ENCODE data around the gene TRIM41. TPM values are rescaled to one million over a fixed set of nuclear protein-coding genes. Genes with fewer than 3 reads are reported as not detected.

The TRIM41 gene
- total and polyA plus RNA-seq, 2 of the 13 experiments (the other 11 are each of a cell fraction or from before 2014, with no cell fraction given), result 10.2 to 16.7 TPM

- TF ChIP-seq RBAK (CRISPR knock-in tag; IDR thresholded peaks at IDR 0.05), result 0 out of 2 replicates have a peak, but pooled peaks have one; percentile 26
- TF ChIP-seq CERS6 (CRISPR knock-in tag; IDR thresholded peaks at IDR 0.05), result no peak
- no peak for TF ChIP-seq HNF4G (IDR thresholded peaks at IDR 0.05; ENCODE audit: borderline replicate concordance, low read depth, low read length)
- TF ChIP-seq HNF4G (CRISPR knock-in tag; IDR thresholded peaks at IDR 0.05; ENCODE audit: borderline replicate concordance, low read depth), result no peak
- no peak for TF ChIP-seq RFXANK (CRISPR knock-in tag; IDR thresholded peaks at IDR 0.05)
- TF ChIP-seq HMGXB4 (CRISPR knock-in tag; IDR thresholded peaks at IDR 0.05; ENCODE audit: borderline replicate concordance in 1 of 2, low read depth in 1 of 2), result peak; percentile 85 to 89
- TF ChIP-seq ARID5B (CRISPR knock-in tag; IDR thresholded peaks at IDR 0.05), result peak; percentile 66
- TF ChIP-seq ZNF530 (CRISPR knock-in tag; IDR thresholded peaks at IDR 0.05; ENCODE audit: low read depth), result no peak
- no peak for TF ChIP-seq NFIB (CRISPR knock-in tag; IDR thresholded peaks at IDR 0.05; ENCODE audit: borderline replicate concordance)
- peak; percentile 96 for TF ChIP-seq POLR2AphosphoS5 (IDR thresholded peaks at IDR 0.05; ENCODE audit: low read depth, low read length)
- 0 out of 2 replicates have a peak, but pooled peaks have one; percentile 30 for TF ChIP-seq KLF13 (CRISPR knock-in tag; IDR thresholded peaks at IDR 0.05)
- TF ChIP-seq ZNF337 (CRISPR knock-in tag; IDR thresholded peaks at IDR 0.05; ENCODE audit: borderline replicate concordance, low read depth), result no peak
- peak; percentile 58; the same call in 1 of the 2 replicates for TF ChIP-seq ZNF616 (CRISPR knock-in tag; IDR thresholded peaks at IDR 0.05; ENCODE audit: low read depth)
- TF ChIP-seq HDAC6 (IDR thresholded peaks at IDR 0.05; ENCODE audit: low read depth, low read length), result no peak
- no peak; the same call in 1 of the 2 replicates for TF ChIP-seq ZNF296 (CRISPR knock-in tag; conservative IDR thresholded peaks at IDR 0.05)
- TF ChIP-seq EP300 (IDR thresholded peaks at IDR 0.05; ENCODE audit: low read depth in 2 of 2, low read length in 2 of 2), result no peak
- TF ChIP-seq EP300 (CRISPR knock-in tag; IDR thresholded peaks at IDR 0.05; ENCODE audit: borderline replicate concordance), result peak; percentile 70; the same call in 1 of the 2 replicates
- peak; percentile 68; the same call in 1 of the 2 replicates for TF ChIP-seq ATF7-NPFF (CRISPR knock-in tag; IDR thresholded peaks at IDR 0.05; ENCODE audit: low read depth)
- no peak for TF ChIP-seq ZNF75D (CRISPR knock-in tag; IDR thresholded peaks at IDR 0.05; ENCODE audit: borderline replicate concordance)
- no peak for TF ChIP-seq HNRNPH1 (optimal IDR thresholded peaks at IDR 0.05; ENCODE audit: low read depth, low read length)
- TF ChIP-seq ZZZ3 (CRISPR knock-in tag; IDR thresholded peaks at IDR 0.05; ENCODE audit: borderline replicate concordance), result peak; percentile 98; the same call in 1 of the 2 replicates
- TF ChIP-seq BRD4 (CRISPR knock-in tag; IDR thresholded peaks at IDR 0.05), result peak; percentile 88
- TF ChIP-seq ZNF891 (CRISPR knock-in tag; IDR thresholded peaks at IDR 0.05), result 0 out of 2 replicates have a peak, but pooled peaks have one; percentile 80
- peak; percentile 83 for TF ChIP-seq THAP11 (CRISPR knock-in tag; IDR thresholded peaks at IDR 0.05)
Observed at GRCh38 chr5:181243564-181244343, 20.7 kb downstream of the TRIM41 start, which contains the start of gene RACK1 (continued).
